IMR-90 (cell line): ENCODE measurements around the gene TRIM5. TPM values are rescaled to one million over a fixed set of nuclear protein-coding genes. Genes with fewer than 3 reads are reported as not detected.

ENCODE experiments used
- ATAC-seq: fragments of 200-7000 bp; cut with Tn5 transposase; 2 replicates; pipeline ENCODE4 v1.9.1; 2020; ENCODE audit warnings: low read depth, mild to moderate bottlenecking, moderate library complexity
- BruUV-seq: library from RNA; stranded (reverse); fragments of 400-500 nt; replicated peaks from 2 replicates; lab custom pipeline; 2021; lab: Mats Ljungman, UMichigan
- CTCF ChIA-PET: fragments of 300-600 bp; formaldehyde crosslinking; extraction: SDS; loops from one replicate; lab custom pipeline; 2021; ENCODE audit warnings: antibody characterized with exemption; lab: Yijun Ruan, JAX
- POLR2A ChIA-PET: fragments of 300-600 bp; sonication (Branson Sonifier 250); formaldehyde crosslinking; loops from one replicate; lab custom pipeline; 2022; ENCODE audit warnings: antibody characterized with exemption; ENCODE audit not compliant: unreplicated experiment; lab: Charles Lee
- DNase-seq: peaks from one replicate; pipeline ENCODE4 v3.0.0; 2013
- H2AFZ ChIP-seq: replicated peaks from 2 replicates; pipeline ENCODE3; 2013; ENCODE audit warnings: low read length, mild to moderate bottlenecking; ENCODE audit not compliant: poor library complexity
- H2AK5ac ChIP-seq: 2 replicates; pipeline ENCODE4 v1.6.1; 2013; ENCODE audit warnings: low read depth, low read length, inconsistent platforms
- H2AK9ac ChIP-seq: replicated peaks from 2 replicates; pipeline ENCODE3; 2013; ENCODE audit warnings: mild to moderate bottlenecking, low read depth, low read length, moderate library complexity; ENCODE audit not compliant: poor library complexity
- H2BK120ac ChIP-seq: 2 replicates; pipeline ENCODE4 v1.6.1; 2013; ENCODE audit warnings: low read depth, low read length, inconsistent platforms
- H2BK15ac ChIP-seq: 3 replicates; pipeline ENCODE4 v1.6.1; 2013; ENCODE audit warnings: low read depth, low read length, inconsistent platforms
- H2BK20ac ChIP-seq: 2 replicates; pipeline ENCODE4 v1.6.1; 2013; ENCODE audit warnings: low read depth, mild to moderate bottlenecking, inconsistent platforms, low read length, moderate library complexity
- H2BK5ac ChIP-seq: 2 replicates; pipeline ENCODE4 v1.6.1; 2013; ENCODE audit warnings: mild to moderate bottlenecking, low read depth, low read length, inconsistent platforms; ENCODE audit not compliant: poor library complexity, severe bottlenecking
- H3K14ac ChIP-seq: replicated peaks from 2 replicates; pipeline ENCODE4 v1.6.1; 2013; ENCODE audit warnings: low read depth, low read length, inconsistent platforms
- H3K18ac ChIP-seq: 2 replicates; pipeline ENCODE4 v1.6.1; 2013; ENCODE audit warnings: low read depth, low read length, control low read depth
- H3K23ac ChIP-seq: 2 replicates; pipeline ENCODE4 v1.6.1; 2013; ENCODE audit warnings: low read depth, low read length, inconsistent platforms
- H3K27ac ChIP-seq: 2 replicates; pipeline ENCODE4 v1.5.1; 2013; ENCODE audit warnings: mild to moderate bottlenecking, control low read depth, low read length; ENCODE audit not compliant: insufficient read depth
- H3K27me3 ChIP-seq: 2 replicates; pipeline ENCODE4 v1.6.1; 2013; ENCODE audit warnings: low read length; ENCODE audit not compliant: control insufficient read depth, insufficient read depth
- H3K36me3 ChIP-seq: 2 replicates; pipeline ENCODE4 v1.6.1; 2013; ENCODE audit warnings: low read length, mixed read lengths; ENCODE audit not compliant: control insufficient read depth, insufficient read depth
- H3K4ac ChIP-seq: 2 replicates; pipeline ENCODE4 v1.6.1; 2013; ENCODE audit warnings: low read depth, low read length, inconsistent platforms
- H3K4me1 ChIP-seq: 2 replicates; pipeline ENCODE4 v1.6.1; 2013; ENCODE audit warnings: low read length, mixed read lengths; ENCODE audit not compliant: control insufficient read depth, insufficient read depth
- H3K4me2 ChIP-seq: 2 replicates; pipeline ENCODE4 v1.6.1; 2013; ENCODE audit warnings: low read depth, mild to moderate bottlenecking, control low read depth, low read length, moderate library complexity
- H3K4me3 ChIP-seq: 2 replicates; pipeline ENCODE4 v1.5.1; 2013; ENCODE audit warnings: low read depth, mild to moderate bottlenecking, control low read depth, low read length, moderate library complexity; ENCODE audit not compliant: insufficient read depth
- H3K56ac ChIP-seq: 2 replicates; pipeline ENCODE4 v1.6.1; 2013; ENCODE audit warnings: low read length, inconsistent platforms; ENCODE audit not compliant: insufficient read depth; ENCODE audit errors: extremely low read depth
- H3K79me1 ChIP-seq, 2 experiments: 2 replicates each; pipeline ENCODE4 v1.6.1; 2013; ENCODE audit warnings: low read length in 2 of 2, inconsistent platforms in 1 of 2, low read depth in 1 of 2
- H3K9ac ChIP-seq: 2 replicates; pipeline ENCODE4 v1.6.1; 2013; ENCODE audit warnings: low read depth, low read length, control low read depth
- H3K9me1 ChIP-seq: 2 replicates; pipeline ENCODE4 v1.6.1; 2013; ENCODE audit warnings: low read length, inconsistent platforms; ENCODE audit not compliant: insufficient read depth
- H3K9me3 ChIP-seq: 2 replicates; pipeline ENCODE4 v1.6.1; 2013; ENCODE audit warnings: low read length; ENCODE audit not compliant: control insufficient read depth, insufficient read depth
- H4K20me1 ChIP-seq: 2 replicates; pipeline ENCODE4 v1.6.1; 2013; ENCODE audit warnings: low read length, inconsistent platforms; ENCODE audit not compliant: insufficient read depth
- H4K5ac ChIP-seq: 2 replicates; pipeline ENCODE4 v1.6.1; 2013; ENCODE audit warnings: mild to moderate bottlenecking, low read depth, low read length, control low read depth
- H4K8ac ChIP-seq, 2 experiments: 2 replicates each; pipeline ENCODE4 v1.6.1; 2013; ENCODE audit warnings: low read depth in 2 of 2, low read length in 2 of 2, control low read depth in 1 of 2, inconsistent platforms in 1 of 2
- H4K91ac ChIP-seq: 2 replicates; pipeline ENCODE4 v1.6.1; 2013; ENCODE audit warnings: low read depth, low read length, inconsistent platforms; ENCODE audit not compliant: insufficient read depth
- MAFK ChIP-seq: IDR thresholded peaks from 2 replicates; pipeline ENCODE4 v1.6.1; 2012; ENCODE audit warnings: low read depth, low read length, improper control_type of control experiment
- MAZ ChIP-seq: IDR thresholded peaks from 2 replicates; pipeline ENCODE4 v1.6.1; 2012; ENCODE audit warnings: low read depth, mild to moderate bottlenecking, low read length, improper control_type of control experiment, moderate library complexity, borderline replicate concordance
- NFE2L2 ChIP-seq: fragments of 150-350 bp; IDR thresholded peaks from 2 replicates; pipeline ENCODE4 v1.6.1; 2016; ENCODE audit warnings: low read depth, mild to moderate bottlenecking, low read length
- RAD21 ChIP-seq: IDR thresholded peaks from 2 replicates; pipeline ENCODE4 v1.6.1; 2012; ENCODE audit warnings: low read length, improper control_type of control experiment
- RFX5 ChIP-seq: IDR thresholded peaks from 2 replicates; pipeline ENCODE4 v1.8.0; 2012; ENCODE audit warnings: low read depth, mild to moderate bottlenecking, low read length, moderate library complexity
- WGBS, 2 experiments: methylation state at CpG; one replicate each; pipeline versions ENCODE4 v1.1.5 to v1.1.7; 2013; ENCODE audit warnings: missing lambda C conversion rate in 2 of 2; ENCODE audit not compliant: insufficient read length in 1 of 2; ENCODE audit errors: extremely low coverage in 2 of 2; 5-methylcytosine and 5-hydroxymethylcytosine counted together
- dilution Hi-C: fragments of 300-500 bp; cut with HindIII; formaldehyde crosslinking; loops from one replicate; pipeline ENCODE4 v1.14.3; 2018; ENCODE audit warnings: low sequenced_read_pairs; ENCODE audit not compliant: unreplicated experiment
- in situ Hi-C: fragments of 300-500 bp; cut with MboI; formaldehyde crosslinking; loops from 3 replicates; pipeline ENCODE4 v1.14.3; 2019; ENCODE audit warnings: low sequenced_read_pairs, inconsistent platforms, mixed read lengths
- intact Hi-C: fragments of 100-400 bp; cut with micrococcal nuclease; formaldehyde crosslinking; loops from 2 replicates; pipeline ENCODE4 v1.10.0; 2022
- polyA plus RNA-seq, 3 experiments: library from polyadenylated mRNA; depleted of rRNA; stranded (reverse); fragments of >200 nt; gene quantifications; 2 replicates each; pipeline ENCODE4 v1.2.3, GENCODE V29; 2012; ENCODE audit warnings: low replicate concordance in 1 of 3
- total RNA-seq: library from RNA; depleted of rRNA; stranded (reverse); fragments of >200 nt; gene quantifications from 2 replicates; pipeline ENCODE4 v1.2.3, GENCODE V29; 2012

TRIM5 gene
- total and polyA plus RNA-seq, 2 of the 4 experiments (the other 2 are of a cell fraction), result 32.6 to 49.1 TPM

- no TSS peak for BruUV-seq
- Histone ChIP-seq H3K18ac (peak overlapping the region; percentile 16; the same call in 1 of the 2 replicates), H4K20me1 (no peaks in the 10 kb centered on the region), H3K4me1 (peaks cover 18% of the 10 kb centered on the region), H3K27me3 (no peaks in the 10 kb centered on the region), H3K27ac (peak overlapping the region; percentile 42; the same call in 1 of the 2 replicates), H4K5ac (peak overlapping the region; percentile 13), H2AK5ac (peak overlapping the region; percentile 36; the same call in 1 of the 2 replicates), H2BK15ac (peak overlapping the region; percentile 29; the same call in 2 of the 3 replicates), H3K56ac (peak overlapping the region; percentile 45; the same call in 1 of the 2 replicates), H3K79me1 (peaks cover 0 to 16% of the 10 kb centered on the region in 2 experiments; a peak in 3 of 4 replicates), H2AFZ (peak overlapping the region; percentile 25), H3K9me1 (peaks cover 14% of the 10 kb centered on the region), H3K23ac (no peak overlapping the region; the same call in 1 of the 2 replicates), H3K9ac (peak overlapping the region; percentile 53), H2BK5ac (peak overlapping the region; percentile 35), H3K14ac (peak overlapping the region; percentile 61), H4K91ac (no peak overlapping the region), H2BK120ac (peak overlapping the region; percentile 30; the same call in 1 of the 2 replicates), H3K4me2 (peak overlapping the region; percentile 94), H3K4ac (peak overlapping the region; percentile 41), H4K8ac (peak overlapping the region; percentile 78 to 95; a peak in 2 of 4 replicates), H2AK9ac (peak overlapping the region; percentile 78), H3K36me3 (no peaks in the 10 kb centered on the region), H2BK20ac (no peak overlapping the region), H3K4me3 (peak overlapping the region; percentile 46), H3K9me3 (no peaks in the 10 kb centered on the region)
- ATAC-seq (no peak), DNase-seq (no peak)
- dilution Hi-C loops (no loop called here), intact Hi-C loops (no loop called here), in situ Hi-C loops (no loop called here)
- ChIA-PET CTCF (no interaction called here), POLR2A (no interaction called here)
- TF ChIP-seq NFE2L2, result no peak
- no peak for TF ChIP-seq RAD21
- TF ChIP-seq MAZ, result no peak
- TF ChIP-seq RFX5, result no peak
- no peak for TF ChIP-seq MAFK
- 42% methylated on average over 2 of the region's 4 CpGs; no CpG with 5 or more reads in 1 of the 2 experiments for WGBS, 2 experiments
Measured at GRCh38 chr11:5625281-5625680, 59.6 kb downstream of the TRIM5 start.
